ENCODE results near the gene C10orf120.

- no peak for TF ChIP-seq POLR2A (IDR thresholded peaks at IDR 0.05)
- TF ChIP-seq POLR2AphosphoS5 (IDR thresholded peaks at IDR 0.05), result no peak
Observed at GRCh38 chr10:122716025-122716424, 16.4 kb upstream of the C10orf120 start.
